ENCODE measurements around the gene CCDC9B.

Gene CCDC9B

GRCh38 chr15:40307421-40308211 lies 33.1 kb downstream of the CCDC9B start, which contains the start of gene PLCB2:
TSS of gene PLCB2 (minus strand) at chr15:40307935. CDS start at chr15:40307672, 263 bp downstream.
- peak; percentile 61 for DNase-seq (ENCODE audit: low read depth)

GRCh38 chr15:40306908-40307307 lies 33.8 kb downstream of the CCDC9B start:
- no peak for DNase-seq (ENCODE audit: low read depth)

GRCh38 chr15:40306371-40306770 lies 34.4 kb downstream of the CCDC9B start:
- no peak for DNase-seq (ENCODE audit: low read depth)

GRCh38 chr15:40305281-40305680 lies 35.5 kb downstream of the CCDC9B start:
- no peak for DNase-seq (ENCODE audit: low read depth)

GRCh38 chr15:40303576-40303975 lies 37.2 kb downstream of the CCDC9B start:
- no peak for DNase-seq (ENCODE audit: low read depth)

- no peak for DNase-seq (ENCODE audit: low read depth)
Measured at GRCh38 chr15:40302981-40303380, 37.8 kb downstream of the CCDC9B start.

GRCh38 chr15:40302288-40302886 lies 38.4 kb downstream of the CCDC9B start:
- no peak for DNase-seq (ENCODE audit: low read depth)

- DNase-seq (ENCODE audit: low read depth): no peak
Measured at GRCh38 chr15:40301467-40302179, 39.1 kb downstream of the CCDC9B start.

- no peak for DNase-seq (ENCODE audit: low read depth)
Measured at GRCh38 chr15:40300771-40301170, 40.0 kb downstream of the CCDC9B start.

- no peak for DNase-seq (ENCODE audit: low read depth)
Measured at GRCh38 chr15:40300367-40300766, 40.4 kb downstream of the CCDC9B start.

GRCh38 chr15:40298216-40298935 lies 42.4 kb downstream of the CCDC9B start:
- no peak for DNase-seq (ENCODE audit: low read depth)

GRCh38 chr15:40297356-40297755 lies 43.4 kb downstream of the CCDC9B start:
- DNase-seq (ENCODE audit: low read depth): no peak

- no peak for DNase-seq (ENCODE audit: low read depth)
Measured at GRCh38 chr15:40296561-40297230, 44.0 kb downstream of the CCDC9B start.

GRCh38 chr15:40295877-40296560 lies 44.7 kb downstream of the CCDC9B start:
- DNase-seq (ENCODE audit: low read depth): no peak

- no peak for DNase-seq (ENCODE audit: low read depth)
Measured at GRCh38 chr15:40295297-40295696, 45.4 kb downstream of the CCDC9B start.

GRCh38 chr15:40293905-40294895 lies 46.5 kb downstream of the CCDC9B start:
- DNase-seq (ENCODE audit: low read depth): no peak

GRCh38 chr15:40293006-40293405 lies 47.7 kb downstream of the CCDC9B start:
- no peak for DNase-seq (ENCODE audit: low read depth)

GRCh38 chr15:40292246-40292645 lies 48.5 kb downstream of the CCDC9B start:
- no peak for DNase-seq (ENCODE audit: low read depth)

- DNase-seq (ENCODE audit: low read depth): no peak
Measured at GRCh38 chr15:40290918-40291574, 49.7 kb downstream of the CCDC9B start.

All from activated T-helper 1 cell treated with Interleukin-2 at 50 U/mL for 16 hours (primary cell).